Cortex of kidney (tissue), 1 donor: ENCODE results near the gene NRL.
"Not testable (repeated sequence)": the region's sequence is repeated elsewhere in the genome, so short reads cannot be mapped to it uniquely, and the experiment has no call there.

ENCODE experiments used
- DNase-seq: peaks from one replicate; lab custom pipeline; 2025; lab: John Stamatoyannopoulos, UW

Gene NRL

GRCh38 chr14:24051789-24052655 is 62.7 kb downstream of the NRL start, which contains the start of gene CARMIL3:
Gene CARMIL3 (plus strand): TSS chr14:24052009. CDS start chr14:24052154, 145 bp downstream.
- DNase-seq = no peak

DNA sequence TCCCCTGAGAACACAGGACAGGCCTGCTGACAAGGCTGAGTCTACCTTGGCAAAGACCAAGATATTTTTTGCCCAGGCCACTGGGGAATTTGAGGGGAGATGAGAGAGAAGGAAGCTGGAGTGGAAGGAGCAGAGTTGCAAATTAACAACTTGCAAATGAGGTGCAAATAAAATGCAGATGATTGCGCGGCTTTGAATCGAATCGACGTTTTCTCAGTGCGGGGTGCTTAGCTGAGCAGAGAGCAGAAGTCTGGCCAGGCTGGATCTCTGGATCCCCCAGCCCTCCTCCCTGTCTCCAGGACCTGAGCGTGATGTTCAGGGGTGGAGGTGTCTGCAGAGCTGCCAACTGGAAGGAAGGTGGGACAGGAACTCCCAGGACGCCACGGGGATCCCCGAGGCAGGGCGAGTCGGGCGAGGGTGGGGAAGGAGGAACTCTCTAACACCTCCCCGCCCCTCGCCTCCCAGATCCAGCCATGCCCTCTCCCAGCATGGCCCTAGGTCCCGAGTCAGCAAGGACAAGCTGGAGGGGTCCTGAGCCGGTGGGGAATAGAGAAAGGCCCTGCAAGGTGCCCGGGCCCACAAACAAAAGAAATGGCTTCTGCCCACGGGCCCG is 63.5 kb downstream of the NRL start:
- DNase-seq = no peak

DNA sequence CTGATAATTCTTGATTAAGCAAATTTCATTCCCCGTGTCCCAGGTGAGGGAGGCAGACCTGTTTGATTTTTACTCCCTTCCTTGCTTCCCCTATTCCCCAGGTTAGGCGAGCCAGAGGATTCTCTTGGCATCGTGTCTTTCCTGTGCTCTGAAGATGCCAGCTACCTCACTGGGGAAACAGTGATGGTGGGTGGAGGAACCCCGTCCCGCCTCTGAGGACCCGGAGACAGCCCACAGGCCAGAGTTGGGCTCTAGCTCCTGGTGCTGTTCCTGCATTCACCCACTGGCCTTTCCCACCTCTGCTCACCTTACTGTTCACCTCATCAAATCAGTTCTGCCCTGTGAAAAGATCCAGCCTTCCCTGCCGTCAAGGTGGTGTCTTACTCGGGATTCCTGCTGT is 64.0 kb downstream of the NRL start:
- not testable (repeated sequence) for DNase-seq

DNA sequence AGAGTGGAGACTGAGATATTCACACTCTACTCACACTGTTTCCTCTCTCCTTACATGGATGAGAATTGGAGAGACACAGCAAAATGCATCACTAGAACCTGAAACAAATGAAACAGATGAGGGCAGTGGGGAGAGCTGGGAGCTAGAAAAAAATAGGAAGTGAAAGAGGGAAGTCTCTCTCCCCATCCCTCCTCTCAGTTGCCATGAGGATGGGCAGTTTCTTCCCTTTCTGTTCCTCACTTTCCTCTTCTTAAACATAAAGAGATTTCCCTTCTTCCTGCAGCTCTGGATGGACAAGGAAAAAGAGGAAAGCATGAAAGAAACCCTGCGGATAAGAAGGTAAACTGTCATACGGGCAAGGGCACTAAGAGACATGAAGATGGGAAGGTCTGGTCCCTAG is 65.7 kb downstream of the NRL start:
- DNase-seq = not testable (repeated sequence)

GRCh38 chr14:24042746-24043145 is 72.0 kb downstream of the NRL start:
- no peak for DNase-seq

DNA sequence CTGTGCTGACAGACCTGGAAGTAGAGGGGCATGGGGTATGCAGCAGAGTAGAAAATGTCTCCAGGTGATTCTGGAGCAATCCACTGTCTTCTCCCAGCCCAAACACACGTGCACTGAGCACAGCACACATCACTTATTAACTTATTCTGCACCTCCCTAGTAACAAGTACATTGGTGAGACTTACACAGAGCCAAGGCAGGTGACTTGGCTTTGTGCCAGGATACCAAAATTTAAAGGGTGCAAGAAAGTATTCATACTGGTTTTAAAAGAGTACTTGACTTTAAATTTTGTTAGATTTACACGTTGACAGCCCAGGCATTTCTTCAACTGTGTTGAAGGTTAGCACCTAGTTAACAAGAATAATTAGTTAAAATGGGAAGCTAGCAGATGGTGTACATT is 74.1 kb downstream of the NRL start:
- no peak for DNase-seq

DNA sequence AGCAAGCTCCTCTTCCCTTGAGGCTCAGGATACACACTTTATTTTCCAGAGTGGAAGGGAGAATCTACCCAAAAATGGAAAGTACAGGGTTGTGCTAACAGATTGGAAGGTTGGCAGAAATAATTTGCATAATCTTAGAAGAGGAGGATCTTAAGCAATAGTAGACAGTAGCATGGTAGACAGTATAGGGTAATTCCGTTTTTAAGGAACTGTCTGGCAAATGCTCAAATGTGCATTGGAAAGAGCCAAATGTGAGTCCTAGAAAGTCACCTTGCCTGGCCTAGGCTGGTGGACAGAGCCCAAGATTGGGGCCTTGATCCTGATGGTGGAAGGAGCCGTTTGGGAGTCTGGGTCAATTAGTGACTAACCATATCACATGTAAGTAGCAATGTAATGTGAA is 76.1 kb downstream of the NRL start:
- DNase-seq = no peak

GRCh38 chr14:24037658-24038037 is 77.1 kb downstream of the NRL start:
- no peak for DNase-seq

GRCh38 chr14:24036963-24037657 is 77.6 kb downstream of the NRL start:
- DNase-seq = not testable (repeated sequence)

- no peak for DNase-seq
These were observed 78.4 kb downstream of the NRL start for GRCh38 chr14:24036169-24036962.

GRCh38 chr14:24035769-24036168 is 79.0 kb downstream of the NRL start:
- DNase-seq = not testable (repeated sequence)

DNA sequence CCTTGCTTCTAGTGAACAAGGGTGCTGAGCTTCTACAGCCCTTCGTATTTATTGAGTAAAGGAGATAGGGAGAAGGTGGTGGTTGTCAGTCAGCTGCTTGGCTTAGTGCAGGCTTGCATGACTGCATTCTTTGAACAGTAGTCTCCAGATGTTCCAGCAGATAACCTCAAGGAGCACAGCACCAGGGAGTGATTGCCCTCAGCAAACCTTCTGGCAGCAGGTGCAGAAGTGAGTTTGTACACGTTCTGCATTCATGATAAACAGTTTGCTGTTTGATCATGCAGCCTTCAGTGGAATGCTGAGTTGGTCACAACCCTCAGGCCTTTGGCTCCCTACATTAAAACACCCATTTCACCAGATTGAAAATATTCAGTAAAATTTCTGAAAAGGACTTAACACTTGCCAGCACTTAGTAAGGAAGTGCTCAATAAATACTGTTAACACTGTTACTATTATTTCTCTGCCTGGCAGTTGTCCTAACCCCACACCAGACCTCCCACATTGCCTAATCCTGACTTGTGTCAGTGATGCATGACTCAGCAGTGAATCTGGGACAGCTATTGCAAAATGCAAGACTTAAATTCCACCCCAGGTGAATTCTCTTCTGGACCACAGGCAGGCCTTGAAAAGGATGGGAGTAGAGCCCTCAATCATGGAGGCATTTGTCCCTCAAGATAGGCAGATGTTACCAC is 81.9 kb downstream of the NRL start:
- no peak for DNase-seq

DNA sequence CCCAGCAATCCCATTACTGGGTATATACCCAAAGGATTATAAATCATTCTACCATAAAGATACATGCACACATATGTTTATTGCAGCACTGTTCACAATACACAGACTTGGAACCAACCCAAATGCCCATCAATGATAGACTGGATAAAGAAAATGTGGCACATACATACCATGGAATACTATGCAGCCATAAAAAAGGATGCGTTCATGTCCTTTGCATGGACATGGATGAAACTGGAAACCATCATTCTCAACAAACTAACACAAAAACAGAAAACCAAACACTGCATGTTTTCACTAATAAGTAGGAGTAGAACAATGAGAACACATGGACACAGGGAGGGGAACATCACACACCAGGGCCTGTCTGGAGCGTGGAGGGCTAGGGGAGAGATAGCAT is 83.4 kb downstream of the NRL start:
- DNase-seq = not testable (repeated sequence)

GRCh38 chr14:24029687-24030086 is 85.1 kb downstream of the NRL start:
- not testable (repeated sequence) for DNase-seq
